ACHN (cell line): ENCODE results near the gene ANAPC5.
"Not testable (repeated sequence)": the region's sequence is repeated elsewhere in the genome, so short reads cannot be mapped to it uniquely, and the experiment has no call there.

Experiments used
- DNase-seq: peaks from one replicate; pipeline ENCODE4 v3.0.0-alpha.2; 2015
- in situ Hi-C: cut with HindIII; loops from 2 replicates; pipeline ENCODE4 v1.10.0; 2017; ENCODE audit warnings: low sequenced_read_pairs, low pct_ligation_motif_present, low pct_unique_long_range_greater_than_20kb

Gene ANAPC5

DNA sequence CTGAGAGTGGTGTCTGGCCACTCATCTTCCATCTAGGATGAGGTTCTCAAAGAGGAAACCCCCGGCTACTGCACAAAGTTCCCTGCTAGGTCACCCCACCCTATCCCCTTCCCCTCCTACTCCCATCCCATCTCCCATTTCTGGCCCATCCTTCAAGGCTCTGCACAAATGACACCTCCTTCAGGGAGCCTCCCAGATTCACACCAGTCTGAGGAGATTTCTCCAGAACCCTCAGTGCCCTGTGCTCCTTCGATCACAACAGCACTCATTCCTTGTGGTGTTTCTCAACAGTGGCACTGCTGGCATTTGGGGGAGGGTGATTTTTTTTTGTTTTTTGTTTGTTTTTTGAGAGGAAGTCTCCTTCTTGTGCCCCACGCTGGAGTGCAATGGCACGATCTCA, 58.6 kb downstream of the ANAPC5 start:
- in situ Hi-C loops: no loop called here

GRCh38 chr12:121290410-121290809, 61.8 kb downstream of the ANAPC5 start:
- in situ Hi-C loops: no loop called here
- DNase-seq: no peak

More for the DNA sequence above, 58.6 kb downstream of the ANAPC5 start:
- DNase-seq: no peak

DNA sequence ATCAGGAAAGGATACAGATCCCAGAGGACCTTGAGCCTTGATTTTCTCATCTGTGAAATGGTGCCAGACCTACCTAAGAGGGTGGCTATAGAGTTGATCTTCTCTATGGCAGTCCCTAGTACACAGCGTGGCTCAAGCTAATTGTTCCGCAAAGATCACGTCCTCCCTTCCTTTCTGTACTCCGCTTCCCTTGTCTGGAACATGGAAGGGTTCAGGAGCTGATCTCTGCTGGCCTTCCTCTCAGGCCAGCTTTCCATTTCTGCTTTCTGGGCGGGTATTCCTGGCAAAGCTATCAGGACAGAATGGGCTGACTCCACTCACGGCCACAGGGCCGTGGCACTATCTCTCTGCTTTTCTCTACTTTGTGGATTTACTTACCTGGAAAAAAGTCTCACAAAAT, 62.2 kb downstream of the ANAPC5 start:
- DNase-seq: no peak
- in situ Hi-C loops: no loop called here

DNA sequence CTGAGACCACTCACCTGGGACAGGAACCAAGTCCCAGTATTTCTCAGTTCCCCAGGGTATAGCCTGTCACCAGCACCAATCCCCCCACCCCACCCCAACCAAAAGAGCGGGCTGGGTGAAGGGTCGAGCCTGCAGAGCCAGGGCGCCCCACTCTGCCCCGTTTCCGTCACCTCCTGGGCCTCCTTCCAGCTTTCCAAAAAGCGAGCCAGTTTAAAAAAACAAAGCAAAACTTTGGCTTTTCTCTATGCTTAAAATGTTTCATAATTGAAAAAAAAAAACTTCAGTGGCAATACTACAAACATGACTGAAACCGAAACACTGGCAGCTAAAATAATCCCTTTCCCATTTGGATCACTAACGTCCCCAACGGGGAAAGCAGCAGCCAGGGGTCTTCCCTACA, 63.2 kb downstream of the ANAPC5 start:
- in situ Hi-C loops: no loop called here
- no peak for DNase-seq

DNA sequence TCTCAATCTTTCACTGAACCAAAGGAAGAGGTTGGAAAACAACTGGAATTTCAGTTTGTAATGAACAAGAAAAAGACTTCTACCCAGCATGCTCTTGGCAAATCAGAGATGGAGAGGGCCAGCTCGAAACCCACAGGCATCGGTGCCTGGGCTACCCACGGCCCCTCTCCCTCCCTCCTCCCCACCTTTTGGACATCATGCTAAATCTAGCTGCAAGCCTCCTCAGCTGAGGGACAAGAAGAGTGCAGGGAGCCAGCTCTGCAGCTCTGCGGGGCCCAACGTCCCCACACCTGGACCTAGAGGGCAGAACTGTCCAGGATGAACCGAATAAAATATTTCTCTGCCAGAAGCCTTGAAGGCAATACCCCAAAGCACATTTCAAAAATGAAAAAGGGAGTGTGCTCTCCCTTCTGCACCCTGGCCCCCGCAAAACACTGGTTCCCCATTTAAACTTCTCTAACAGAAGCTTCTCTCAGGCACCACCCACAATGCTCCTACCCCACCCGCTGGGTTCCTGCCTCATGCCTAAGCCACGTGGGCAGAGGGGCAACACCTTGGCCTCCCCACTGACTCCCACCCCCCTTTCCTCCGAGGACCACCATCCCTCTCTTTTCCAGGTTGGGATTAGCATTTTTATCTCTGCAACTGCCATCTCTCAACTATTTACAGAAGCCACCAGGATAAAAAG, 63.9 kb downstream of the ANAPC5 start:
- in situ Hi-C loops: no loop called here

DNA sequence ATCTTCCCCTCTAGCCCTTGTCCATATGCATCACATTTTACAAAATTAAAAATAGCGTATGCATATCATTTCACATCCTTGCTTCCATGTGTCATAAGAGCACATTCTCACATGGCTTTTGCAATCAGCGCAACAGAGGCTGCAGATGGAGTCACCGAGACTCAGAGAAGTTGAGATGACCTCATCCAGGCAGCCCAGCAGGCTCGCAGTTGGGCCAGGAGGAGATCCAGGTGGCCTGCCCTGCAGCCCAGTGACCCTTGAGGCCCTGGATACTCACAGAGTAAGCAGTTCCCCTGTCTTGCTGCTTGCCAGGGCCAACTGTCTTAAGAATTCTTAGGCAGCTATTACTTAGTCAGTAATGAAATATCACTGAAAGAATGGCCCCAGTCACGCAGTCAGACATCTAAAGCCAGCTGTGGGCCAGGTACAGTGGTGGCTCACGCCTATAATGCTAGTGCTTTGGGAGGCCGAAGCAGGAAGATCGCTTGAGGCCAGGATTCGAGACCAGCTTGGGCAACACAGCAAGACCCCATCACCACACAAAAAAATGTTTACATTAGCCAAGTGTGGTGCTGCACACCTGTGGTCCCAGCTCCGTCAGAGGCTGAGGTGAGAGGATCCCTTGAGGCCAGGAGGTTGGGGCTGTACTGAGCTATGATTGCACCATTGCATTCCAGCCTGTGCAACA, 64.8 kb downstream of the ANAPC5 start:
- in situ Hi-C loops: no loop called here

More for the DNA sequence above, 63.9 kb downstream of the ANAPC5 start:
- DNase-seq: no peak

GRCh38 chr12:121285856-121286255, 66.4 kb downstream of the ANAPC5 start:
- in situ Hi-C loops: no loop called here

More for the DNA sequence above, 64.8 kb downstream of the ANAPC5 start:
- DNase-seq: no peak

GRCh38 chr12:121284551-121285390, 67.4 kb downstream of the ANAPC5 start:
- in situ Hi-C loops: no loop called here
- DNase-seq: no peak

More at GRCh38 chr12:121285856-121286255, 66.4 kb downstream of the ANAPC5 start:
- no peak for DNase-seq

DNA sequence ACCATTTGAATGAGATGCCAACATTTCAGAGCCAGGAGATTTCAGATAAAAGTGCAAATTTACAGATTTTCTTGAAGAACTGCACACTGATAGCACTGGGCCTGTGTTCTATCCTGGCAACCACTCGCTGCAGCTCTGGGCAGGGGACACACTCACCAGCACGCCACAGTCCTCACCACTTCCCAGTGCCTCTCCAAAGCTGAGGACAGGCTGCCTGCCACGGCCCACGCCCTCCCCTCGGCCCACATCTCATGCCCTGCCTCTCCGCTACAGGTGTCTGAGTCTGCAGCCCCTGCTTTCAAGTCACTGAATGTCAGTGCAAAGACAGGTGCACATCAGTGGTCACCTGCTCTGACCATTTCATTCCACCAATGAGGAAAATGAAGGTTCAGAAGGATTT, 68.4 kb downstream of the ANAPC5 start:
- DNase-seq: no peak
- in situ Hi-C loops: no loop called here

DNA sequence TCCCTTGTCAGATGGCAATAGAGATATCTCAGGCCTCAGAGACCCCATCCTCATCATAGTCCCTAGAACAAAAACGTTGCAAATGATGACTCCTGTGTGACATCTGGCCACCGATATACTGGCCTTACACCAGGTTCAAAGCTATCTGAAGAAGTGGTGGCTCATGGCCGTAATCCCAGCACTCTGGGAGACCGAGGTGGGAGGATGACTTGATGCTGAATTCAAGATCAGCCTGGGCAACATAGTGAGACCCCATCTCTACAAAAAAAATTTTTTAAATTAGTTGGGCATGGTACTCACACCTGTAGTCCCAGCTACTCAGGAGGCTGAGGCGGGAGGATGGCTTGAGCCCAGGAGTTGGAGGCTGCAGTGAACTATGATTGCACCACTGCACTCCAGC, 68.8 kb downstream of the ANAPC5 start:
- in situ Hi-C loops: no loop called here

GRCh38 chr12:121282910-121283309, 69.3 kb downstream of the ANAPC5 start:
- in situ Hi-C loops, DNase-seq: not testable (repeated sequence)

More for the DNA sequence above, 68.8 kb downstream of the ANAPC5 start:
- DNase-seq: no peak

- in situ Hi-C loops: no loop called here
- DNase-seq: no peak
Observed at GRCh38 chr12:121282072-121282742, 70.0 kb downstream of the ANAPC5 start.

- in situ Hi-C loops, DNase-seq: not testable (repeated sequence)
Observed at GRCh38 chr12:121281116-121281515, 71.1 kb downstream of the ANAPC5 start.

- DNase-seq, in situ Hi-C loops: not testable (repeated sequence)
Observed at GRCh38 chr12:121280531-121280930, 71.7 kb downstream of the ANAPC5 start.

- in situ Hi-C loops: no loop called here
- no peak for DNase-seq
Observed at GRCh38 chr12:121279507-121279915, 72.7 kb downstream of the ANAPC5 start.

- DNase-seq: no peak
- in situ Hi-C loops: no loop called here
Observed at GRCh38 chr12:121279071-121279375, 73.2 kb downstream of the ANAPC5 start.

- in situ Hi-C loops: no loop called here
- DNase-seq: no peak
Observed at GRCh38 chr12:121278169-121279070, 73.8 kb downstream of the ANAPC5 start.

DNA sequence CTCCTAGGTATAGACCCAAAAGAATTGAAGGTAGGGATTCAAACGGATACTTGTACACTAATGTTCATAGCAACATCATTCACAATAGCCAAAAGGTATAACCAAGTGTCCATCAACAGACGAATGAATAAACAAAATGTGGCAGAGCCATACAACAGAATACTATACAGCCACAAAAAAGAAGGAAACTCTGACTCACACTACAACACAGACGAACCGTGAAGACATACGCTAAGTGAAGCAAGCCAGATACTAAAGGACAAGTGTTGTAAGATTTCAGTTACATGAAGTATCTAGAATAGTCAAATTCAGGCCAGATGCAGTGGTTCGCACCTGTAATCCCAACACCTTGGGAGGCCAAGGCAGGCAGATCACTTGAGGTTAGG, 74.8 kb downstream of the ANAPC5 start:
- DNase-seq: no peak
- in situ Hi-C loops: no loop called here
